GM10266 (cell line): ENCODE measurements around the gene TPT1.

ENCODE experiments used
- DNase-seq: peaks from one replicate; pipeline ENCODE4 v3.0.0; 2012; ENCODE audit errors: extremely low spot score
- TF ChIP-seq, protein P1 (sequence below): IDR thresholded peaks from 2 replicates; pipeline ENCODE4 v1.5.1; 2012; ENCODE audit warnings: mild to moderate bottlenecking, low read depth; ENCODE audit not compliant: control insufficient read depth, insufficient read depth; ENCODE audit errors: missing control alignments

The TPT1 gene

GRCh38 chr13:45336025-45336800 lies 4.8 kb downstream of the TPT1 start:
- DNase-seq: no peak
- TF ChIP-seq, protein P1, sequence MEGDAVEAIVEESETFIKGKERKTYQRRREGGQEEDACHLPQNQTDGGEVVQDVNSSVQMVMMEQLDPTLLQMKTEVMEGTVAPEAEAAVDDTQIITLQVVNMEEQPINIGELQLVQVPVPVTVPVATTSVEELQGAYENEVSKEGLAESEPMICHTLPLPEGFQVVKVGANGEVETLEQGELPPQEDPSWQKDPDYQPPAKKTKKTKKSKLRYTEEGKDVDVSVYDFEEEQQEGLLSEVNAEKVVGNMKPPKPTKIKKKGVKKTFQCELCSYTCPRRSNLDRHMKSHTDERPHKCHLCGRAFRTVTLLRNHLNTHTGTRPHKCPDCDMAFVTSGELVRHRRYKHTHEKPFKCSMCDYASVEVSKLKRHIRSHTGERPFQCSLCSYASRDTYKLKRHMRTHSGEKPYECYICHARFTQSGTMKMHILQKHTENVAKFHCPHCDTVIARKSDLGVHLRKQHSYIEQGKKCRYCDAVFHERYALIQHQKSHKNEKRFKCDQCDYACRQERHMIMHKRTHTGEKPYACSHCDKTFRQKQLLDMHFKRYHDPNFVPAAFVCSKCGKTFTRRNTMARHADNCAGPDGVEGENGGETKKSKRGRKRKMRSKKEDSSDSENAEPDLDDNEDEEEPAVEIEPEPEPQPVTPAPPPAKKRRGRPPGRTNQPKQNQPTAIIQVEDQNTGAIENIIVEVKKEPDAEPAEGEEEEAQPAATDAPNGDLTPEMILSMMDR: no peak

DNA sequence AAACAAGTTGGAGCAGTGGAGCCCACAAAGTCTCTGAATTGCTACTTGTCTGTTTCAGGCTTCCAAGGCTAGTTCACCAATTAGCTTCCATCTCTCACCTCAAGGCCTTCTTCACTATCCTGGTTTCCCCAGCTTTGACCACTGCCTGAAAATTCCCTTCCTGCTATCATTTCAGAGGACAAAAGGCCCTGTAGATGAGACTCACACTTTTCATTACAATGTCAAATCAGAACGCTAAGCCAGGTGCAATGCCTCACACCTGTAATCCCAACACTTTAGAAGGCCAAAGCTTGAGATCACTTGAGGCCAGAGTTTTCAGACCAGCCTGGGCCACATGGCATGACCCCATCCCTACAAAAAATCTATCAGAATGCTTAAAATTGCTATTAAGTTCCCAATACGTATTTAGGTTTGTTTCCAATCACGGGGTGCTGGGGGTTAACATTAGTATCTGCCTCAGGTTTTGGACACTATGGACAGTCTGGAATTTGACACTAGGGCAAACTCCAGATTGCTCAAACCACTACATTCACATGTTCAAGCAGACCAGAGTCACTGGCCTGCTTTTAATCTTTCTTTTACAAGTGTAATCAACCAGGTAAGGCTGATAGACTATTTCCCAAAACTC lies 5.5 kb downstream of the TPT1 start:
- no peak for DNase-seq
- TF ChIP-seq, protein P1: no peak

- no peak for DNase-seq
- TF ChIP-seq, protein P1: no peak
Observed at GRCh38 chr13:45333977-45334922, 6.7 kb downstream of the TPT1 start.

DNA sequence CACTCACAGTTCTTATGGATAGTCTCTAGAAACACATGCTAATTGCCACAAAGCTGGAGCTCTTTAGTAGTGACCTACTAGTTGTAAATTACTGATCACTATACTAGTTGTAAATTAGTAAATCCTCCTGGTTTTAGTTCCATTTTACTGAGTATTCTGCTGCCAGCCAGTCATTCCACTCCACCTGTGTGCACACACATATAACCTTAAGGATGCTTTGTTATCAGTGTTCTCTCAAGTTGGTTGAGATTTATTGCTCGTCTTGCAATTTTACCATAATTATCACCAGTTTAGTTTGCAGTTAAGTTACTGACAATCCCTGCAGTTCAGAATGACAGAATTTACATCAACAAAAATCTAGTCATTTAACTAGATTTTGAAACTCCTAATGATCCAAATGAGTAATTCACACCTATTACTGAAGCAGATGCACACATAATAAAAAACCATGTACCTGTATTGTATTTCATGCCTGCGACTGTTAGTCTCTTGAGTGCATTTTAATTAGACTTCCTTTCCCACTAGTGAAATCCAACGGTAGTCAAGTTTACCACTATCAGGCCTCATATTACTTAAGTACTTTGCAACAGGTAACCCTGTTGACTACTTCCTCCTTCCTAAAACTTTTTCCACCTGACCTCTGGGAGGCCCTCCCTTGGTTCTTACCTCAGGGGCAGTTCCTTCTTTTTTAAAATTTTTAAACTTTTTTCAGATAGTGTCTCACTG lies 7.6 kb downstream of the TPT1 start:
- no peak for DNase-seq
- TF ChIP-seq, protein P1: no peak

- DNase-seq: no peak
- TF ChIP-seq, protein P1: no peak
Observed at GRCh38 chr13:45332831-45333219, 8.2 kb downstream of the TPT1 start.

DNA sequence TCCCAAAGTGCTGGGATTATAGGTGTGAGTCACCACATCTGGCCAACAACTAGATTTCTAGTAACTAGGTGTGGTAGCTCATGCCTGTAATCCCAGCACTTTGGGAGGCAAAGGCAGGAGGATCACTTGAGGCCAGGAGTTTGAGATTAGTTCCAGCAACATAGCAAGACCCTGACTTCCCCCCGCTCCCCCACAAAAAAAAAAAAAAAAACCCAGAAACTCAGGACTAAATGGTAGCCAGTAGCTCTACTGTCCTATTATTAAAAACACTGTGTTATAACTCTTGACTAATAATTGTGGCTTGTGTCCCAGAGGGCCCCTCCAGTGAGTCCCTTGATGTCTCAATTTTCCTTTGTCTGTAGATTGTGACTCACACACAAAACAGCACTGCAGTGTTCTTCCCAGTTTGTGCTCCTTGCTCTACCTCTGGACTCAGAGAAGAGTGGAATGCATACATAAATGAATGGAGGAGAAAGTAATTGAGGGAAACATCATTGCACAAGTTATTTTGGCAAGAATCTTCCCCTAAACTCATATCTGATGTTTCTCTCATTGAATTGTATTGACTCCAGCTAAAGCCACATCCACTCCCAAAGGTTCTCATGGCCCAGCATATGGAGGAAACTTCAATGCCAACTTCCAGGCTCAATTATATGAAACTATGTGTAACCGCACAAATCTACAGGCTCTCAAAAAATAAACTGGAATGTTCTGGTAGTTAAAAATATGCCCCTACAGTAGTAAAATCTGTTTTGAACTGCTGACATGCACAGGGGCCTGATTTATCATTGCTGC lies 8.8 kb downstream of the TPT1 start:
- no peak for DNase-seq
- TF ChIP-seq, protein P1: no peak
